HepG2 (cell line): ENCODE results near the gene TASP1. TPM values are rescaled to one million over a fixed set of nuclear protein-coding genes. Genes with fewer than 3 reads are reported as not detected.
A peak's percentile ranks its signal among the peaks of the same experiment; 100 is the strongest.

Experiments used
- ATAC-seq: fragments of 200-7000 bp; cut with Tn5 transposase; 3 replicates; pipeline ENCODE4 v1.9.1; 2020; ENCODE audit warnings: mild to moderate bottlenecking, moderate library complexity
- BruUV-seq: library from RNA; stranded (reverse); fragments of 400-500 nt; replicated peaks from 2 replicates; lab custom pipeline; 2021; lab: Mats Ljungman, UMichigan
- CTCF ChIA-PET: fragments of 300-600 bp; formaldehyde crosslinking; extraction: SDS; loops from one replicate; lab custom pipeline; 2021; ENCODE audit warnings: low total read pairs, inconsistent platforms, low intra/inter-chr PET ratio; lab: Yijun Ruan, JAX
- POLR2A ChIA-PET: fragments of 350-600 bp; sonication (Branson Sonifier 250); formaldehyde crosslinking; loops from one replicate; lab custom pipeline; 2020; ENCODE audit warnings: antibody characterized with exemption, inconsistent platforms; lab: Yijun Ruan, JAX
- DNase-seq: peaks from one replicate; pipeline ENCODE4 v3.0.0-alpha.2; 2015; ENCODE audit warnings: low spot score
- FAIRE-seq: peaks from 3 replicates; lab custom pipeline; 2011; peaks lifted over from hg19 to GRCh38; lab: Jason Lieb, UNC
- H2AFZ ChIP-seq: one replicate; pipeline ENCODE4 v1.6.1; 2011; ENCODE audit warnings: low read length, inconsistent platforms
- H3K27ac ChIP-seq: fragments of 300-600 bp; 3 replicates; pipeline ENCODE4 v1.8.0; 2011; ENCODE audit warnings: mixed run types, mild to moderate bottlenecking, mixed read lengths, low read length, inconsistent platforms; ENCODE audit not compliant: insufficient read depth; ENCODE audit errors: extremely low read length
- H3K27me3 ChIP-seq, 2 experiments: fragments of 200-600 bp in 1 of 2; 2 replicates in 1 of 2; 3 replicates in 1 of 2; pipeline versions ENCODE4 v1.6.0 to v1.8.0; 2011; ENCODE audit warnings: low read length in 2 of 2, mild to moderate bottlenecking in 2 of 2, moderate library complexity in 2 of 2, inconsistent platforms in 1 of 2; ENCODE audit not compliant: insufficient read depth in 2 of 2, control insufficient read depth in 1 of 2
- H3K36me3 ChIP-seq, 2 experiments: fragments of 200-600 bp in 1 of 2; replicated peaks in 1 of 2; 2 replicates in 1 of 2; 3 replicates in 1 of 2; pipeline versions ENCODE4 v1.5.1 to v1.8.0; 2011; ENCODE audit warnings: low read length in 2 of 2, inconsistent platforms in 1 of 2; ENCODE audit not compliant: insufficient read depth in 2 of 2, control insufficient read depth in 1 of 2
- H3K4me1 ChIP-seq: 2 replicates; pipeline ENCODE4 v1.5.1; 2012; ENCODE audit warnings: low read length, inconsistent platforms; ENCODE audit not compliant: insufficient read depth
- H3K4me2 ChIP-seq: 2 replicates; pipeline ENCODE4 v1.6.0; 2011; ENCODE audit warnings: low read depth, low read length, inconsistent platforms
- H3K4me3 ChIP-seq, 3 experiments: fragments of 200-600 bp in 1 of 3; sonication (generic), shearing (Covaris generic) in 1 of 3; replicated peaks in 1 of 3; 2 replicates each; pipeline ENCODE4 v1.5.1; 2011 to 2016; ENCODE audit warnings: low read length in 3 of 3, inconsistent platforms in 2 of 3, low read depth in 2 of 3, mild to moderate bottlenecking in 2 of 3, control low read depth in 1 of 3, mixed read lengths in 1 of 3; ENCODE audit not compliant: insufficient read depth in 1 of 3
- H3K79me2 ChIP-seq: one replicate; pipeline ENCODE4 v1.6.1; 2011; ENCODE audit warnings: low read length, inconsistent platforms; ENCODE audit not compliant: insufficient read depth
- H3K9ac ChIP-seq: 2 replicates; pipeline ENCODE4 v1.6.0; 2011; ENCODE audit warnings: mild to moderate bottlenecking, low read depth, low read length, inconsistent platforms; ENCODE audit not compliant: insufficient read depth
- H3K9me3 ChIP-seq: 2 replicates; pipeline ENCODE4 v1.5.1; 2012; ENCODE audit warnings: mild to moderate bottlenecking, low read length
- H4K20me1 ChIP-seq: 2 replicates; pipeline ENCODE4 v1.6.0; 2011; ENCODE audit warnings: inconsistent platforms, mild to moderate bottlenecking, low read length, moderate library complexity; ENCODE audit not compliant: insufficient read depth
- CEBPG ChIP-seq: IDR thresholded peaks from 2 replicates; pipeline ENCODE4 v1.6.1; 2016
- FOSL1 ChIP-seq: sonication (generic); formaldehyde crosslinking; IDR thresholded peaks from 2 replicates; pipeline ENCODE4 v1.9.0; 2021; ENCODE audit warnings: missing genetic modification reagents, borderline replicate concordance
- IRF2 ChIP-seq: IDR thresholded peaks from 2 replicates; pipeline ENCODE4 v1.6.1; 2018; ENCODE audit warnings: missing genetic modification reagents, missing compliant biosample characterization
- KIAA2018 ChIP-seq: sonication (generic); formaldehyde crosslinking; IDR thresholded peaks from 2 replicates; pipeline ENCODE4 v1.5.0; 2020; ENCODE audit warnings: mild to moderate bottlenecking, missing genetic modification reagents, borderline replicate concordance
- LCORL ChIP-seq, 2 experiments: fragments of 450-650 bp in 1 of 2; sonication (generic) in 1 of 2; formaldehyde crosslinking in 1 of 2; IDR thresholded peaks; 2 replicates each; pipeline versions ENCODE4 v1.5.0 to v1.6.1; 2017 to 2020; ENCODE audit warnings: antibody characterized with exemption in 1 of 2, missing genetic modification reagents in 1 of 2
- LRRFIP1 ChIP-seq: sonication (generic); formaldehyde crosslinking; conservative IDR thresholded peaks from 2 replicates; pipeline ENCODE4 v1.4.0; 2020; ENCODE audit warnings: missing genetic modification reagents
- NKX3-1 ChIP-seq: sonication (generic); formaldehyde crosslinking; IDR thresholded peaks from 2 replicates; pipeline ENCODE4 v1.5.0; 2020; ENCODE audit warnings: missing genetic modification reagents
- NR2F1 ChIP-seq, 2 experiments: fragments of 450-650 bp in 1 of 2; formaldehyde crosslinking in 1 of 2; IDR thresholded peaks; 2 replicates each; pipeline versions ENCODE4 v1.5.0 to v1.6.1; 2016 to 2020; ENCODE audit warnings: mild to moderate bottlenecking in 1 of 2, missing compliant biosample characterization in 1 of 2, missing genetic modification reagents in 1 of 2, moderate library complexity in 1 of 2
- SUZ12 ChIP-seq: fragments of 150-350 bp; IDR thresholded peaks from 2 replicates; pipeline ENCODE4 v1.6.1; 2014; ENCODE audit warnings: low read depth, low read length
- THAP7 ChIP-seq: sonication (generic); formaldehyde crosslinking; IDR thresholded peaks from 2 replicates; pipeline ENCODE4 v1.8.1; 2023; ENCODE audit warnings: mild to moderate bottlenecking, missing genetic modification reagents
- ZC3H4 ChIP-seq: sonication (generic); formaldehyde crosslinking; IDR thresholded peaks from 2 replicates; pipeline ENCODE4 v1.4.0; 2020; ENCODE audit warnings: missing genetic modification reagents, borderline replicate concordance
- ZNF556 ChIP-seq: sonication (generic); formaldehyde crosslinking; IDR thresholded peaks from 2 replicates; pipeline ENCODE4 v1.4.0; 2020; ENCODE audit warnings: mild to moderate bottlenecking, missing genetic modification reagents, borderline replicate concordance
- WGBS: methylation state at CpG from one replicate; pipeline ENCODE4 v1.1.6; 2017; ENCODE audit warnings: low lambda C conversion rate; 5-methylcytosine and 5-hydroxymethylcytosine counted together
- in situ Hi-C: cut with HindIII; loops from 2 replicates; pipeline ENCODE4 v1.10.0; 2017; ENCODE audit warnings: low pct_unique_long_range_greater_than_20kb; ENCODE audit not compliant: extremely low pct_ligation_motif_present
- intact Hi-C: fragments of 100-400 bp; cut with micrococcal nuclease; formaldehyde crosslinking; loops from one replicate; pipeline ENCODE4 v1.10.0; 2022; ENCODE audit not compliant: unreplicated experiment
- polyA plus RNA-seq, 8 experiments: library from polyadenylated mRNA; depleted of rRNA in 3 of 8; stranded (reverse) in 7 of 8; unstranded in 1 of 8; fragments of >200 nt; fragmentation: Illumina TruSeq in 4 of 8; extraction: Trizol in 4 of 8; gene quantifications; 2 replicates each; pipeline versions ENCODE4 v1.2.1 to v1.2.3, GENCODE V29; 2011 to 2016; ENCODE audit warnings: low read depth in 4 of 8, missing spikeins in 1 of 8, mixed read lengths in 1 of 8; ENCODE audit not compliant: insufficient read depth in 1 of 8
- total RNA-seq, 5 experiments: library from RNA; depleted of rRNA; stranded (reverse); fragments of >200 nt; fragmentation: Illumina TruSeq; extraction: Trizol; gene quantifications; 2 replicates each; pipeline ENCODE4 v1.2.3, GENCODE V29; 2016; ENCODE audit warnings: low read depth in 1 of 5

TASP1 gene
- total and polyA plus RNA-seq, 2 of the 13 experiments (the other 11 are each of a cell fraction or from before 2014, with no cell fraction given) = 10.0 to 25.2 TPM

- intact Hi-C loops = no loop called here
- H3K27me3 ChIP-seq = no peaks in the 10 kb centered on the region
- peak; percentile 68 for DNase-seq
- no peaks in the 10 kb centered on the region for H3K9me3 ChIP-seq
- peaks cover 13% of the 10 kb centered on the region for H3K4me1 ChIP-seq
- BruUV-seq = no TSS peak
- H3K79me2 ChIP-seq = no peaks in the 10 kb centered on the region
- 73% methylated on average over 4 of the region's 4 CpGs for WGBS
- H3K36me3 ChIP-seq = peaks cover 9 to 22% of the 10 kb centered on the region in 2 experiments; a peak in 4 of 5 replicates
- no peaks in the 10 kb centered on the region for H4K20me1 ChIP-seq
- no peak overlapping the region for H3K9ac ChIP-seq
- no peak overlapping the region for H3K4me2 ChIP-seq
- CTCF ChIA-PET = no interaction called here
- peak overlapping the region; percentile 20 for H3K27ac ChIP-seq
- ATAC-seq = peak; percentile 92
- peak; percentile 82 for FAIRE-seq
- H2AFZ ChIP-seq = no peak overlapping the region
- POLR2A ChIA-PET = no interaction called here
- in situ Hi-C loops = loop anchor here (25.0 kb wide), 1 partner anchor 588 kb away; no protein-coding TSS in a partner anchor
- no peak overlapping the region for H3K4me3 ChIP-seq
- TF ChIP-seq FOSL1 (CRISPR knock-in tag) (no peak), KIAA2018 (no peak), ZC3H4 (no peak), ZNF556 (CRISPR knock-in tag) (no peak), LCORL (IDR thresholded peaks at IDR 0.05) (no peak), LCORL (CRISPR knock-in tag; IDR thresholded peaks at IDR 0.05) (no peak), LRRFIP1 (CRISPR knock-in tag) (no peak), THAP7 (CRISPR knock-in tag) (no peak), CEBPG (CRISPR knock-in tag) (peak; percentile 89), NKX3-1 (CRISPR knock-in tag) (no peak), NR2F1 (CRISPR knock-in tag; IDR thresholded peaks at IDR 0.05) (peak in 1 of 2 experiments; percentile 75; a peak in 2 of 4 replicates), IRF2 (no peak), SUZ12 (no peak)
These were observed 113.3 kb downstream of the TASP1 start for GRCh38 chr20:13525225-13525940.
